ENCODE measurements around the gene CCR5.

GRCh38 chr3:46337911-46338310 lies 32.8 kb upstream of the CCR5 start:
- no peak for TF ChIP-seq POLR2A (IDR thresholded peaks at IDR 0.05)
- TF ChIP-seq CTCF (IDR thresholded peaks at IDR 0.05), result no peak
